ENCODE data around the gene HAUS5.
"Not testable (repeated sequence)": the region's sequence is repeated elsewhere in the genome, so short reads cannot be mapped to it uniquely, and the experiment has no call there.

HAUS5 gene

GRCh38 chr19:35590875-35591274 lies 21.7 kb upstream of the HAUS5 start:
- Histone ChIP-seq H4K20me1 (ENCODE audit: insufficient read depth, low read length, poor library complexity, severe bottlenecking) (no peaks in the 10 kb centered on the region), H2AFZ (ENCODE audit: low read length) (no peak overlapping the region), H3K4me2 (ENCODE audit: low read depth, low read length, poor library complexity, severe bottlenecking) (no peak overlapping the region), H3K9me2 (replicated peaks; ENCODE audit: low read depth, low read length) (no peaks in the 10 kb centered on the region), H3K9ac (ENCODE audit: low read depth, low read length, poor library complexity, severe bottlenecking) (no peak overlapping the region), H3F3A (ENCODE audit: low read depth) (no peaks in the 10 kb centered on the region), H3K27me3 (ENCODE audit: insufficient read depth, low read length, poor library complexity, severe bottlenecking) (no peaks in the 10 kb centered on the region), H3K4me3 (ENCODE audit: low read length, poor library complexity, severe bottlenecking) (no peak overlapping the region), H3K79me2 (ENCODE audit: insufficient read depth, low read length) (no peaks in the 10 kb centered on the region), H3K36me3 (ENCODE audit: insufficient read depth, low read length) (no peaks in the 10 kb centered on the region), H3K4me1 (ENCODE audit: insufficient read depth, low read length, poor library complexity, severe bottlenecking) (no peaks in the 10 kb centered on the region), H3K9me3 (ENCODE audit: insufficient read depth, low read depth, low read length) (no peaks in the 10 kb centered on the region)
- TF ChIP-seq CTCF (conservative IDR thresholded peaks at IDR 0.05; ENCODE audit: low read length) (no peak), EZH2phosphoT487 (IDR thresholded peaks at IDR 0.05; ENCODE audit: borderline replicate concordance) (no peak)

GRCh38 chr19:35592226-35592625 lies 20.3 kb upstream of the HAUS5 start:
- no peak overlapping the region for H3K4me3 ChIP-seq (ENCODE audit: low read length, poor library complexity, severe bottlenecking)
- H3F3A ChIP-seq (ENCODE audit: low read depth): no peaks in the 10 kb centered on the region
- peak; percentile 67 for TF ChIP-seq CTCF (conservative IDR thresholded peaks at IDR 0.05; ENCODE audit: low read length)
- no peak for TF ChIP-seq EZH2phosphoT487 (IDR thresholded peaks at IDR 0.05; ENCODE audit: borderline replicate concordance)
- no peaks in the 10 kb centered on the region for H3K4me1 ChIP-seq (ENCODE audit: insufficient read depth, low read length, poor library complexity, severe bottlenecking)
- H3K79me2 ChIP-seq (ENCODE audit: insufficient read depth, low read length): no peaks in the 10 kb centered on the region
- no peaks in the 10 kb centered on the region for H4K20me1 ChIP-seq (ENCODE audit: insufficient read depth, low read length, poor library complexity, severe bottlenecking)
- H3K9me3 ChIP-seq (ENCODE audit: insufficient read depth, low read depth, low read length): no peaks in the 10 kb centered on the region
- H3K4me2 ChIP-seq (ENCODE audit: low read depth, low read length, poor library complexity, severe bottlenecking): no peak overlapping the region
- no peaks in the 10 kb centered on the region for H3K9me2 ChIP-seq (replicated peaks; ENCODE audit: low read depth, low read length)
- H3K27me3 ChIP-seq (ENCODE audit: insufficient read depth, low read length, poor library complexity, severe bottlenecking): no peaks in the 10 kb centered on the region
- H2AFZ ChIP-seq (ENCODE audit: low read length): peak overlapping the region; percentile 68; the same call in 1 of the 2 replicates
- no peak overlapping the region for H3K9ac ChIP-seq (ENCODE audit: low read depth, low read length, poor library complexity, severe bottlenecking)
- H3K36me3 ChIP-seq (ENCODE audit: insufficient read depth, low read length): no peaks in the 10 kb centered on the region

GRCh38 chr19:35595026-35595425 lies 17.5 kb upstream of the HAUS5 start:
- not testable (repeated sequence) for H3F3A ChIP-seq (ENCODE audit: low read depth); H3K36me3 ChIP-seq (ENCODE audit: insufficient read depth, low read length); H3K27me3 ChIP-seq (ENCODE audit: insufficient read depth, low read length, poor library complexity, severe bottlenecking); H3K9ac ChIP-seq (ENCODE audit: low read depth, low read length, poor library complexity, severe bottlenecking); H2AFZ ChIP-seq (ENCODE audit: low read length); H3K4me2 ChIP-seq (ENCODE audit: low read depth, low read length, poor library complexity, severe bottlenecking); H3K9me2 ChIP-seq (replicated peaks; ENCODE audit: low read depth, low read length); H3K9me3 ChIP-seq (ENCODE audit: insufficient read depth, low read depth, low read length); H3K4me3 ChIP-seq (ENCODE audit: low read length, poor library complexity, severe bottlenecking); H4K20me1 ChIP-seq (ENCODE audit: insufficient read depth, low read length, poor library complexity, severe bottlenecking); H3K4me1 ChIP-seq (ENCODE audit: insufficient read depth, low read length, poor library complexity, severe bottlenecking); H3K79me2 ChIP-seq (ENCODE audit: insufficient read depth, low read length)

GRCh38 chr19:35595928-35596327 lies 16.6 kb upstream of the HAUS5 start:
- no peak for TF ChIP-seq CTCF (conservative IDR thresholded peaks at IDR 0.05; ENCODE audit: low read length)
- no peak for TF ChIP-seq EZH2phosphoT487 (IDR thresholded peaks at IDR 0.05; ENCODE audit: borderline replicate concordance)
- Histone ChIP-seq H3K27me3 (ENCODE audit: insufficient read depth, low read length, poor library complexity, severe bottlenecking) (no peaks in the 10 kb centered on the region), H3K4me1 (ENCODE audit: insufficient read depth, low read length, poor library complexity, severe bottlenecking) (no peaks in the 10 kb centered on the region), H3K4me3 (ENCODE audit: low read length, poor library complexity, severe bottlenecking) (no peak overlapping the region), H3F3A (ENCODE audit: low read depth) (no peaks in the 10 kb centered on the region), H3K9me3 (ENCODE audit: insufficient read depth, low read depth, low read length) (no peaks in the 10 kb centered on the region), H4K20me1 (ENCODE audit: insufficient read depth, low read length, poor library complexity, severe bottlenecking) (no peaks in the 10 kb centered on the region), H3K9me2 (replicated peaks; ENCODE audit: low read depth, low read length) (no peaks in the 10 kb centered on the region), H3K9ac (ENCODE audit: low read depth, low read length, poor library complexity, severe bottlenecking) (no peak overlapping the region), H3K36me3 (ENCODE audit: insufficient read depth, low read length) (no peaks in the 10 kb centered on the region), H3K4me2 (ENCODE audit: low read depth, low read length, poor library complexity, severe bottlenecking) (no peak overlapping the region), H2AFZ (ENCODE audit: low read length) (peak overlapping the region; percentile 22; the same call in 1 of the 2 replicates), H3K79me2 (ENCODE audit: insufficient read depth, low read length) (no peaks in the 10 kb centered on the region)

Measured in Loucy (cell line).